Nephron (organoid): ENCODE data around the gene PLSCR1.
A peak's percentile ranks its signal among the peaks of the same experiment; 100 is the strongest.

Source experiments
- H3K27ac Mint-ChIP-seq, 3 experiments: 2 replicates each; pipeline ENCODE4 v1.8.0; 2020; ENCODE audit warnings: mixed read lengths in 3 of 3, mild to moderate bottlenecking in 2 of 3, moderate library complexity in 1 of 3
- H3K27me3 Mint-ChIP-seq: 2 replicates; pipeline ENCODE4 v1.8.0; 2021; ENCODE audit warnings: low read depth, mild to moderate bottlenecking, moderate library complexity, mixed read lengths
- H3K36me3 Mint-ChIP-seq: 2 replicates; pipeline ENCODE4 v1.8.0; 2020; ENCODE audit warnings: low read depth, mixed read lengths
- H3K4me1 Mint-ChIP-seq: 2 replicates; pipeline ENCODE4 v1.8.0; 2020; ENCODE audit warnings: mixed read lengths
- H3K4me3 Mint-ChIP-seq, 3 experiments: 2 replicates each; pipeline ENCODE4 v1.8.0; 2020; ENCODE audit warnings: mild to moderate bottlenecking in 3 of 3, mixed read lengths in 3 of 3, moderate library complexity in 2 of 3
- H3K9me3 Mint-ChIP-seq: 2 replicates; pipeline ENCODE4 v1.8.0; 2020; ENCODE audit warnings: mixed read lengths
- CTCF ChIP-seq, 3 experiments: fragments of 200-600 bp; sonication (generic); IDR thresholded peaks; one replicate each; pipeline ENCODE4 v1.5.0; 2021; ENCODE audit warnings: antibody characterized with exemption in 3 of 3; ENCODE audit not compliant: unreplicated experiment in 3 of 3

Gene PLSCR1

GRCh38 chr3:146547235-146547835 is 2.9 kb upstream of the PLSCR1 start:
- TF ChIP-seq CTCF (IDR thresholded peaks at IDR 0.05; ENCODE audit: unreplicated experiment in 3 of 3) = no peak
- Mint-ChIP-seq H3K27me3 (no peaks in the 10 kb centered on the region), H3K36me3 (no peaks in the 10 kb centered on the region), H3K4me3 (peak overlapping the region in 1 of 3 experiments; percentile 67), H3K27ac (no peak overlapping the region), H3K9me3 (no peaks in the 10 kb centered on the region), H3K4me1 (peaks cover 12% of the 10 kb centered on the region)

GRCh38 chr3:146546366-146546965 is 2.1 kb upstream of the PLSCR1 start:
- Mint-ChIP-seq H3K4me1 (peaks cover 20% of the 10 kb centered on the region), H3K4me3 (peak overlapping the region; percentile 34 to 64 (median 50)), H3K36me3 (no peaks in the 10 kb centered on the region), H3K27me3 (no peaks in the 10 kb centered on the region), H3K9me3 (no peaks in the 10 kb centered on the region), H3K27ac (peak overlapping the region in 1 of 3 experiments; percentile 51)
- no peak for TF ChIP-seq CTCF (IDR thresholded peaks at IDR 0.05; ENCODE audit: unreplicated experiment in 3 of 3)

- TF ChIP-seq CTCF (IDR thresholded peaks at IDR 0.05; ENCODE audit: unreplicated experiment in 3 of 3) = no peak
- Mint-ChIP-seq H3K27ac (peak overlapping the region; percentile 94 to 99 (median 97)), H3K4me3 (peak overlapping the region; percentile 96 to 99 (median 99))
Observed at GRCh38 chr3:146544929-146545528, 622 bp upstream of the PLSCR1 start.

GRCh38 chr3:146543461-146544001 is 876 bp downstream of the PLSCR1 start:
- Mint-ChIP-seq H3K9me3 (no peaks in the 10 kb centered on the region), H3K36me3 (peaks cover 5% of the 10 kb centered on the region), H3K4me3 (peak overlapping the region; percentile 96 to 99 (median 99)), H3K4me1 (peaks cover 29% of the 10 kb centered on the region), H3K27ac (peak overlapping the region; percentile 94 to 99 (median 97)), H3K27me3 (no peaks in the 10 kb centered on the region)
- TF ChIP-seq CTCF (IDR thresholded peaks at IDR 0.05; ENCODE audit: unreplicated experiment in 3 of 3) = no peak

More at GRCh38 chr3:146544929-146545528, 622 bp upstream of the PLSCR1 start:
- Mint-ChIP-seq H3K9me3 (no peaks in the 10 kb centered on the region), H3K36me3 (no peaks in the 10 kb centered on the region), H3K27me3 (no peaks in the 10 kb centered on the region), H3K4me1 (peaks cover 29% of the 10 kb centered on the region)

GRCh38 chr3:146542978-146543377 is 1.4 kb downstream of the PLSCR1 start:
- H3K27me3 Mint-ChIP-seq = no peaks in the 10 kb centered on the region
- peak overlapping the region; percentile 96 to 99 (median 99) for H3K4me3 Mint-ChIP-seq
- H3K9me3 Mint-ChIP-seq = no peaks in the 10 kb centered on the region
- peak overlapping the region; percentile 94 to 99 (median 97) for H3K27ac Mint-ChIP-seq
- peaks cover 29% of the 10 kb centered on the region for H3K4me1 Mint-ChIP-seq
- no peak for TF ChIP-seq CTCF (IDR thresholded peaks at IDR 0.05; ENCODE audit: unreplicated experiment in 3 of 3)
- peaks cover 5% of the 10 kb centered on the region for H3K36me3 Mint-ChIP-seq
